BJ (cell line): ENCODE measurements around the gene DLGAP1. TPM values are rescaled to one million over a fixed set of nuclear protein-coding genes. Genes with fewer than 3 reads are reported as not detected.

Source experiments
- CTCF ChIA-PET: fragments of 350-600 bp; formaldehyde crosslinking; extraction: SDS; loops from one replicate; lab custom pipeline; 2021; ENCODE audit warnings: antibody characterized with exemption, inconsistent platforms; lab: Yijun Ruan, JAX
- POLR2A ChIA-PET: fragments of 300-600 bp; sonication (Branson Sonifier 250); formaldehyde crosslinking; extraction: SDS; loops from one replicate; lab custom pipeline; 2021; ENCODE audit warnings: antibody characterized with exemption; lab: Charles Lee
- DNase-seq: peaks from one replicate; pipeline ENCODE4 v3.0.0-alpha.2; 2011; ENCODE audit warnings: low read depth
- H3K27me3 ChIP-seq: 2 replicates; pipeline ENCODE4 v1.6.0; 2011; ENCODE audit warnings: low read length; ENCODE audit not compliant: control insufficient read depth, insufficient read depth
- H3K36me3 ChIP-seq: 2 replicates; pipeline ENCODE4 v1.5.1; 2011; ENCODE audit warnings: low read length; ENCODE audit not compliant: control insufficient read depth, insufficient read depth
- H3K4me3 ChIP-seq: 2 replicates; pipeline ENCODE4 v1.5.1; 2011; ENCODE audit warnings: low read depth, mild to moderate bottlenecking, control low read depth, low read length
- polyA plus RNA-seq: library from polyadenylated mRNA; depleted of rRNA; stranded (reverse); fragments of >200 nt; gene quantifications from 2 replicates; pipeline ENCODE4 v1.2.3, GENCODE V29; 2011
- TF ChIP-seq, protein P1 (sequence below): IDR thresholded peaks from 2 replicates; pipeline ENCODE4 v1.5.1; 2011; ENCODE audit warnings: low read depth, mild to moderate bottlenecking, control low read depth, inconsistent platforms, low read length, moderate library complexity; ENCODE audit not compliant: insufficient read depth

The DLGAP1 gene
- polyA plus RNA-seq, 1 experiment: 0.02 TPM

DNA sequence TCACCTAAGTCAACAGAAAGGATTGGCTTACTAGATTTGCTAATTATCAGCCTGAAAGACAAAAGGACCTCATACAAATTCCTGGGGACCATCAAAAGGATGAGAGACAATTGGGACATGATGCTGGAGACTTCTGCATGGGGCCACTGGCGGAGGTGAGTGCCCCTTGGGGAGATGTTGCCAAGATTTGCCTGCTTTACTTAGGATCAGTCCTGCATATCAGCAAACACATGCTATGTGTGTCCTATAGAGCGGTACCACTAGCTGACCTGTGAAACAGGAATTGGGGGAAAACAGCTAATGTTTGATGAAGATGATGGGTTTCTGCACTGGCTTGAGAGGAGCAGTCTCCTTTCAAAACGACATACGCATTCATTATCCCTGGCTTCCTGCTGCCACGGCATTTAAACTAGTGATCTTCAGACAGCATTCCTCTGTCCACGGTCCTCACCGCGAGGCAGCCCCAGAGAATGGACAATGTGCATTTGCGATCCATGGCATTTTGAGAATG, 901.0 kb downstream of the DLGAP1 start:
- H3K4me3 ChIP-seq: no peak overlapping the region
- DNase-seq: no peak
- TF ChIP-seq, protein P1, sequence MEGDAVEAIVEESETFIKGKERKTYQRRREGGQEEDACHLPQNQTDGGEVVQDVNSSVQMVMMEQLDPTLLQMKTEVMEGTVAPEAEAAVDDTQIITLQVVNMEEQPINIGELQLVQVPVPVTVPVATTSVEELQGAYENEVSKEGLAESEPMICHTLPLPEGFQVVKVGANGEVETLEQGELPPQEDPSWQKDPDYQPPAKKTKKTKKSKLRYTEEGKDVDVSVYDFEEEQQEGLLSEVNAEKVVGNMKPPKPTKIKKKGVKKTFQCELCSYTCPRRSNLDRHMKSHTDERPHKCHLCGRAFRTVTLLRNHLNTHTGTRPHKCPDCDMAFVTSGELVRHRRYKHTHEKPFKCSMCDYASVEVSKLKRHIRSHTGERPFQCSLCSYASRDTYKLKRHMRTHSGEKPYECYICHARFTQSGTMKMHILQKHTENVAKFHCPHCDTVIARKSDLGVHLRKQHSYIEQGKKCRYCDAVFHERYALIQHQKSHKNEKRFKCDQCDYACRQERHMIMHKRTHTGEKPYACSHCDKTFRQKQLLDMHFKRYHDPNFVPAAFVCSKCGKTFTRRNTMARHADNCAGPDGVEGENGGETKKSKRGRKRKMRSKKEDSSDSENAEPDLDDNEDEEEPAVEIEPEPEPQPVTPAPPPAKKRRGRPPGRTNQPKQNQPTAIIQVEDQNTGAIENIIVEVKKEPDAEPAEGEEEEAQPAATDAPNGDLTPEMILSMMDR: no peak
- CTCF ChIA-PET: no interaction called here
- POLR2A ChIA-PET: no interaction called here
- no peaks in the 10 kb centered on the region for H3K36me3 ChIP-seq
- H3K27me3 ChIP-seq: no peaks in the 10 kb centered on the region; the same call in 1 of the 2 replicates

DNA sequence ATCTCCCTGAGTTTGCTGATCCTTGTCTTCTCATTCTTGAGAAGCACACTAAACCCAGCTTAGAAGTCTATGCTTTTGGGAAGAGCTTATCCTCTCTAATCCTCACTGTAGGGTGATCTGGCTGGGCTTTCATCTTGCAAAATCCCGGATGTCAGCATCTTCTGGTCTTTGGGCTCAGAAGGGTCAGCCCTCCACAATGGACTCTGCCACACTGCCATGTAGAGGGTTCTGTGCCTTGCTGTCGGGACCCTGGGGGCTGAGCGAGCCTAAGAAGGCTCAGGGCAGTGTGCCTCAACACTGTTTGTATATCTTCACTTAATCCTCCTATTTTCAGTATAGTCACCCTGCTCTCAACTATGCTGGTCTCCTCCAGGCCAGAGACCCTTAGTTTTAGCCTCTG, 902.8 kb downstream of the DLGAP1 start:
- TF ChIP-seq, protein P1: no peak
- H3K27me3 ChIP-seq: no peaks in the 10 kb centered on the region; the same call in 1 of the 2 replicates
- ChIA-PET CTCF (no interaction called here), POLR2A (no interaction called here)
- DNase-seq: no peak
- no peaks in the 10 kb centered on the region for H3K36me3 ChIP-seq
- H3K4me3 ChIP-seq: no peak overlapping the region

GRCh38 chr18:3547891-3548615, 907.1 kb downstream of the DLGAP1 start:
- TF ChIP-seq, protein P1: no peak
- DNase-seq: no peak
- CTCF ChIA-PET: interaction anchor here (0.6 kb wide), 2 partner anchors 31 to 51 kb away, joined by 3 read pairs; no protein-coding TSS in a partner anchor
- H3K4me3 ChIP-seq: no peak overlapping the region
- no peaks in the 10 kb centered on the region for H3K36me3 ChIP-seq
- POLR2A ChIA-PET: no interaction called here
- H3K27me3 ChIP-seq: no peaks in the 10 kb centered on the region

GRCh38 chr18:3546106-3546505, 909.0 kb downstream of the DLGAP1 start:
- CTCF ChIA-PET: interaction anchor here (0.6 to 1.3 kb wide), 2 partner anchors 39 to 62 kb away, joined by 3 read pairs; no protein-coding TSS in a partner anchor

DNA sequence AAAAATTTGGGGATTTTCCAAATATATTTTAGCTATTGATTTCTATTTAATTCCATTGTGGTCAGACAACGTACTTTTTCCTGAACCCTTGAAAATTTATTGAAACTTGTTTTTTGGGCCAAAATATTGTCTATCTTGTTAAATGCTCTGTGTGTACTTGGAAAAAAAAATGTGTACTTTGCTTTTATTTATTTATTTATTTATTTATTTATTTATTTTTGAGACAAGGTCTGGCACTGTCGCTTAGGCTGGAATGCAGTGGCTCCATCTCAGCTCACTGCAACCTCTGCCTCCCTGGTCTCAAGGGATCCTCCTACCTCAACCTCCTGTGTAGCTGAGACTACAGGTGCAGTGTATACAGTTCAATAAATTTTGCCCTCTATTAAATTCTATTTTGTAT, 910.6 kb downstream of the DLGAP1 start:
- TF ChIP-seq, protein P1: no peak
- CTCF ChIA-PET: no interaction called here
- POLR2A ChIA-PET: no interaction called here
- H3K27me3 ChIP-seq: peaks cover 2% of the 10 kb centered on the region
- H3K36me3 ChIP-seq: no peaks in the 10 kb centered on the region
- no peak overlapping the region for H3K4me3 ChIP-seq
- DNase-seq: no peak

More at GRCh38 chr18:3546106-3546505, 909.0 kb downstream of the DLGAP1 start:
- Histone ChIP-seq H3K4me3 (no peak overlapping the region), H3K27me3 (peaks cover 2% of the 10 kb centered on the region), H3K36me3 (no peaks in the 10 kb centered on the region)
- DNase-seq: no peak
- TF ChIP-seq, protein P1: no peak
- POLR2A ChIA-PET: no interaction called here
